Measurements from ENCODE around the gene ZNF423.

Gene ZNF423

DNA sequence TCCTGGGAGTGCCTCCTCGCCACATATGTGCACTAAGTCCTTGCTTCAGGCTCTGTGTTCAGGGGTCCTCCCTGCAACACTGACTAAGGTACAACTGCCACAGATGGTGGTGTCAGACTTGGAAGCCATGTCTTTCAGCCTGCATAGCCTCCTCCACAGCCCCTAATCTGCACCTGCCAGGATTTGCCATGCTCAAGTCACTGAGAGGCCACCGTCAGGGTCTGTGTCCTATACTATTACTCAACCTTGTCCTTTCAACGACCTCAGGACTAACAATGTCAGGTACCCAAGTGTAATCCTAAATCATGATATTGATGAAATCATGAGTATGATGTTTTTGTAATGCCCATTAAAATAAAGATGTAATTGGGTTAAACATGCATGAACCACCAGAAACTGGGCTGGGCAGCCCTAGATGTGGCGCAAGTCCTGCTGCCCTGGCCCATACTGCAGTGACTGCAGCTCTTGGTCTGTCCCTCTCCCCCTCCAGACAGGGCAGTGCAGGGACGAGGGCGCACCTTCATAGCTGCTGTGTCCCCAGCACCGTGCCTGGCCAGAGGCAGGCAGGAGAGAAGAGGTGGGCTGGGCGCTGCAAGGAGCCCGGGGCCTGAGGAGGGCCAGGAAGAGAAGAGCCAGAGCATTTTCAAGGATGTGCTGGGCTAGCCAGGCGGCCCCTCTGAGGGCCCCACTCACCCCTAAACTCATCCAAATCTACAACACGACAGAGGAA is 198.0 kb downstream of the ZNF423 start:
- no peak for DNase-seq

DNA sequence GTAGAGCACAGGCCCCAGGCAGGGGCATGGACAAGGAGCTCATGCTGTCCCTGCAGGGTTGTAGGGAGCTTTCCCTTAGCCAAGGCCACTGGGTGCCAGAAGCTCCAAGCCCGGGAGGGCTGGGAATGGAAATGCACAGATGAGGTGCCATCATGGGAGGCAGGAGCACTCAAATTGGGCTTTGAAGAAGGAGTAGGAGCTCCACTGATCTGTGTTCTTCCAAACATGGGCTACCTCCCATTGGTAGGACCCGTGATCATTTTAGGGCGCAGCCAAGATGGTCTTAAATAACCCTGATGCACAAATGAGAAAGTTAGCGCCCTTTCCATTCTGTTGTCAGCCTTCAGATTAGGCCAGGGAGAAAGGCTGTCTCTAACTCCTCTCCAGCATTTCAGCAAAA is 201.5 kb downstream of the ZNF423 start:
- no peak for DNase-seq

DNA sequence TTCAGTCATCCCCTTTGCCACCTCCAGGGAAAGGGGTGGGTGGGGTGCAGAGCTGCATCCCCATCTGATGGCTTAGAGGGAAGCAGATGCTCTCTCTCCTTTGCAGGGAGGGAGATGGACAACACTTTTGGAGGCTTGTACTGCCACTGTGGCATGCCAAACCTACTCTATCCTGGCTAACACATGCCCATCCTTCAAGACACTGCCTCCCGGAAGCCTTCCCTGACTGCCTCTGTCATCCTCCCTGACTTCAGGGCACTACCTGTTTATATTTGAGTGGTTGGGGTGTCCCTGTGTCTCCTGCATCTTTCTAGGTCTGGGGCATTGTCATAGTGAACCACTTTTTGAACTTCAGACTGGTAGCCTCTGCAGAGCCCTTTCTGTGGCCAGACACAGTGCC is 202.3 kb downstream of the ZNF423 start:
- no peak for DNase-seq

DNA sequence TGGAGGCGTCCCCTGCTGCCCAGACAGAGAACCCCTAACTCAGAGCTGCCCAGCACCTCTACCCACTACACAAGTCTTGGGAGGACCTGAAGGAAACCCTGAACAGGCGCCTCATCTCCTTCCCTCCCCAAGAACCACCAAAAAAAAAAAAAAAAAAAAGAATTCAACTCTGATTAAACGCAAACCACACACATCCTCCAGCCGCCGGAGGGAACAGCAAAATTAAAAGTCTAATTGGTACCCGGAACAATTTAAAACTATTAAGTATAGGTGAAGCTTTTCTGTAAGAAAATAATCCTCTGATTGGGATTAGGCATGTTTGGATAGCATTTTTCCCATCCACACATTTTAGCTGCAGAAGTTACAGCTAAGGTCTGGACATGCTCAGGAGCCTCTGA is 202.7 kb downstream of the ZNF423 start:
- no peak for DNase-seq

DNA sequence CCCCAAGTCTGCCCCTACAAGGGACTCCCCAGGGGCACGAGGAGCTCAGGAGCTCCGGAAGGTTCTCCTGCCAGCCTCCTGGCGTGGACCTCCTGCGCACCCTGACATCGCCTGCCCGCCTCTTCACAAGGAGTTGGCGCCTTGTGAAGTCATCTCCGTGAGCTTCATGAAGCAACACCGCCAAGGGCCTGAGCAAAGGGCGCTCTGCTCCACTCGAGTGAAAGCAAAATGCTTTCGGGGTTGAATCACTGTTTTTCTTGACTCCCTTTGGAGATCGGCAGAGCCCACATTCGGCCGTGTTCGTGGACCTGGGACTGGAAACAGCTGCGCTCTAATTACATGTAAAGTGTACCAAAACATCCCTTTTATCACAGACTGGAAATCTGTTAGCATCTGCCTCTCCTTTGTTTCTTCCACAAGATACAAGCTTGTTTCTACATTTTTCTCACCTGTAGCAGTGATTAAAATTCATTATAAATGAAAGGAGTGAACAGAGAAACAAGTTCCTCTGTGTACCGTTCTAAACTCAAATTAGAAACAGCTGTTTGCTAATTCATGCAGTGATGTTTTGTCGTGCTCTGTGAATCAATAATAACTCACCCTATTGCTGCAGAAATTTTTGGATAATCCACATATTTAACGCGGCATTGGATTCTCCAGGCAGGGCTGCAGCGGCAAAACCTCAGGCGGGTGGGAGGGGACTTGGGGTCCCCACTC is 203.3 kb downstream of the ZNF423 start:
- no peak for DNase-seq

DNA sequence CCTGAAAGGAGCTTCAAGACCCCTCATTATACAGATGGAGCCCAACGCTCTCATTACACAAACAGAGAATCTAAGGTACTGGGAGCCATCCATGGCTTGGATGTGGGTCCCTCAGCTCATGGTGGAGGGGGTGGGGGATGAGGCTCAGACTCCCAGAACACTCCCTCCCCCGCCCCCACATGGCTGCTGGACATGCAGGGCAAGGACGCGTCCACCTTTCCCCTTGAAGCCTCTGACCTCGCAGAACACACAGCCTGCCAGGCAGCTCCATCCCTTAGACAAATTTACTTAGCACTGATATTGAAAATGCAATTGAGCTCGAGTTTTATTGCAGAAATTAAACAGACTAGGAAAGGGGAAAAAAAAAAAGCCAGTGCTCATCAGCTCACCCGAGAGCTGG is 203.9 kb downstream of the ZNF423 start:
- no peak for DNase-seq

DNA sequence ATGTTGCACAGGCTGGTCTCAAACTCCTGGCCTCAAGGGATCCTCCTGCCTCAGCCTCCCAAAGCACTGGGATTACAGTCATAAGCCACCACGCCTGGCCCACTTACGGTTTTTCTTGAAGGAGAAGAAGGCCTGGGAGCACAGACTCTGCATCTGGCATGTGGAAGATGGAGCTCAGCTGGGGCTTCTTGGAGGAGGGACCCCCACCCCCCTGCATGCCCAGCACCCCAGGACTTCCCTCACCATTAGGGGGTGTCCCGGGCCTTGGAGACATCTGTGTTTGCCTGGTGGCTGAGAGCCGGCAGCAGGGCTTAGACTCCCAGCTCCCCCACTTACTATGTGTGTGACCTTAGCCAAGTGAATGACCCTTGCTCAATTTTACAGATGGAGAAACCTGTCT is 204.7 kb downstream of the ZNF423 start:
- DNase-seq: no peak

DNA sequence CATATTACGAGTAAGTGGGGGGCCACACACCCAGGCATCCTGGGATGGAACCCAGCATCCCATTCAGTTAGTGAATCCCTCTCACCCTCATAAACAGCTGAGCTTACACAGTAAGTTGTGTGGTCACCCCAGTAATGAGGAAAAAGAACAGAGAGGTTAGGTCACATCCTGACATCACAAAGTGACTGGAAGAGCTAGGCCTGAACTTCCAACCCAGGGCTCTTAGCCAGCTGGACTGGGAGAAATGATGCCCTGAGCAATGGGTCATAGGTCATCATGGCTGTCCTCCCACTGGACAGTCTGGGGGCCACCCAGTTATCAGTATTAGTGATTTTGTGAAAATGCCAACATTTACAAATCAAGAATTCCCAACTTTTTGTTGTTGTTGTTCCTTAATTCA is 205.3 kb downstream of the ZNF423 start:
- DNase-seq: no peak

DNA sequence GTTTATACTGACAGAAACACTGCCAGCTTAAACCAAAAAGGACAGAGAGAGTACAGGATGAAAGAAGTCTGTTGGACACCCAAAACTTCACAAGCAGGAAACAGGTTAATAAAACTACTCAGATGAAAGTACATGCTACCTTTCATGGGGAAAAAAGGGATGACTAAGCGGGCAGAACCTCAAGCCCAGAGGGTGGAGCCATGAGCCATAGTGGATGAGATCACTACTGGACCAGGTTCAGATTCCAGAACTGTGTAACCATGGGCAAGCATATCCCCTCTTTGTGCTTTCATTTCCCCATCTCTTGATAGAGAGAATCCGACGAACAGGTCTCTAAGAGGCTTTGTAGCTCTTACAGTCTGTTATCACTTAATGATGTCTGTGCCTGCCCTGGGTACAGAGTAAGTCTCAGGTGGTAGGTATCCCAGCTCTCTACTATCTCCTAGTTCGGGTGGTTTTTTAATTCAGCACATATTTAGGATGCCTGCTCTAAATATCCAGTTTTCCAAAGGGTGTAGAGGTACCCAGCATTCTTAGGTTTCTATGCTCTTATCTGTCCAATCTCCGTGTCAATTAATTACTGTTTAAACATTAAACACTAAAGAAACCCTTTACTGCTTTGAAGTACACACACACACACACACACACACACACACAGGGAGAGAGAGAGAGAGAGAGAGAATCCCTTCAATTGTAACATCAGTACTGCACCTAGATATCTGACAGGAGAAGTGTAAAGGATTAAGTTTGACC is 206.7 kb downstream of the ZNF423 start:
- DNase-seq: no peak

DNA sequence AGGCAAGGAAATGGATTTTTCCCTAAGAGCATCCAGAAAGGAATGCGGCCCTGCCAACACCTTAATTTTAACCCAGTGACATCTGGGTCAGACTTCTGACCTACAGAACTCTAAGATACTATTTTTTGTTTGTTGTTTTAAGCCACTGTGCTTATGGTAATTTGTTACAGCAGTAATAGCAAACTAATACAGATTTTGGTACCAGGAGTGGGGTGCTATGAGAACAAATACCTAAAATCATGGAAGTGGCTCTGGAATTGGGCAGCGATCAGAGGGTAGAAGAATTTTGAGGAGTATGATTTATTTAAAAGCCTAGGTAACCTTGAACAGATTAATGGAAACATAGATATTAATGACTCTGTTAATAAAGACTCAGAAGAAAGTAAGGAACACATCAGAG is 208.2 kb downstream of the ZNF423 start:
- DNase-seq: no peak

DNA sequence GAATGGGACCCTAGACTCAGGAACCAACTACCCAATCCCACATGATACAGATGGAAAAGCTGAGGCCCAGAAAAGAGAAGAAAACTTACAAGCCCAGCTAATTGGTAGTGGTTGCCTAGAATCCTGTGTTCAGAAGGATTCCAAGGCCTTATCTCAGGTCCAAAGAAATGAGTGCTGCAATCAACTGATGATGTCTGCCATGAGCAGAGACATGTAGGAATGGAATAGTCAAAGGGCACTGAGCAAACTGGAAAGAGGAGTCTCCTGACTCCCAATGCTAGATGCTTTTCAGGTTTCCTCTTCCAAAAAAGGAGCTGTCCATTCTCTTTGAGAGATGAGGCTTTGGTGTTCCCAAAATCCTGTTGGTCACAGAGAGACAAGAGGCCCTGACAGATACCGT is 210.6 kb downstream of the ZNF423 start:
- no peak for DNase-seq

DNA sequence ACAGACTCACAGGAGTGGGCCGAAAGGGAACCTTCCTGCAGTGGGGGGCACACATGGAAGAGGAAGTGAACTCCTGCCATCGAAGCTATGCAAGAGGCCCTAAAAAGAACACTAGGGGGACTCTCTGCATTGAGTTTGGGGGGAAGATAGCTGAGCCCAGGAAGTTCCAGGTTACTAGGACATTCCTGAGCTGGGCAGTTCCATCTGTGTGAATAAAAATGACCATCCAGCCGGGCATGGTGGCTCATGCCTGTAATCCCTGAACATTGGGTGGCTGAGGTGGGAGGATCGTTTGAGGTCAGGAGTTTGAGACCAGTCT is 211.8 kb downstream of the ZNF423 start:
- DNase-seq: no peak

DNA sequence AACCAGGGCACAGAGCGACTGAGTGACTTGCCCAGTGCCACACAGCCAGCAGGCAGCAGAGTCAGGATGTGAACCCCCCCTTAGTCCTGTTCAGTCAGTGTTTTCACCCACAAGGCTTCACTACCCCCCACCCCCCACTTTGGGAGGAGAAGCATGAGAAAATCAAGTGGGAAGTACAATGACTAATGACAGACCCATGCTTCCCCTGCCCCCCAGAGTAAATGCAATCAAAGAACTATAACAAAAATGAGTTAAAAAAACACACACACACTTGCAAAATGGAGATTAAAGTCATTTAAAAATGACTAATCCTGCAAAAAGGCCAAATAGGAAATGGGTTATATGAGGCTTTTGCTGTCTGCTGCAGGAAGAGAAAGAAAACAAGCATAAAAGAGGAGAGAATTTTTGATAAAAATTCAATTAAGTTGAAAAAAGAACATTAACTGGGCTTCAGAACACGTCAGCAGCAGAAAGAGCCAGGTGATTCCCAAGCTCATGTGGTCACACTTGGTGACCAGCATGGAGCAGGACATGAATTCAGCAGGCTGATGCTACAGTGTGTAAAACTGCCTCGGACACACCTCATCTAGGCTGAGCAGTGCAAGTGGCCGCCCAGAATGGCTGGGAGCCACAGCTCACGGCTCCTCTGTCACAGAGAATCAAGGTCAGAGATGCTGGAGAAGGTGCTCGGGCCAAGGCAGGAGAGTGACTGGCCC is 212.3 kb downstream of the ZNF423 start:
- no peak for DNase-seq

DNA sequence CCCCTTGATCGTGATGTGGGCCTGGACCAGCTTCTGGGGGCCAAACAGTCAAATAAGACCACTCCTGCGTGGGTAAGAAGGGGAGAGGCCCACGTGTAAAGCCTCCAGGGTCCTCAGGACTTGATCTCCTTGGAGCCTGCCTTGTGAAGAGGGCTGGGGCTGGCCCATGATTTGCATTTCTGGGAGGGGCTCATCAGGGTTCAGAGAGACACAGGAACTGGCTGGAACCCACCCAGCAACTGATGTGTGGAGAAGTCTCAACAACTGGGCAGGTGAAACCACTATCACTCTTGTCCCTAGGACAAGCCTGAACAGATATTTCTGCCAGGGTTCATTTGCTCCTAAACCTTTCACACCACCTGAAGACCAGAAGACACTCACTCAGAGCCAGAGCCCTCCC is 214.7 kb downstream of the ZNF423 start:
- DNase-seq: no peak

DNA sequence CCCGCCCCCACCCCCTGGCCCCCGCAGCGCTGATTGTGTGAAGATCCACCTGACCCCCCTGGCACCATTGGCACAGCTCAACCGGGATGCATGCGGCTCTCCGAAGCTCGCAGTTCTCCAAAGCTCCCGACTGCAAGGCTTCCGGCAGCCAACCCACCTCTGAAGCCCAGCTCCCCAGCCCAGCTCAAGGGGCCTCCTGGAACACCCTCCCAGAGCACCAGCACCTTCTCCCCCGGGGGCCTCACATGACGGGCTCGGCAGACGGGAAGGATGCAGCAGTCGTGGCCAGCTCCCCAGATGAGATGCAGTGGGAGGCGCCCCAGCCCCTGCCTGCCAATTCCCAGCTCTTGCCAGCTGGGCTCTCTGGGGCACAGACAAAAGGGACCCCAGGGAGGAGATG is 215.3 kb downstream of the ZNF423 start:
- DNase-seq: no peak

DNA sequence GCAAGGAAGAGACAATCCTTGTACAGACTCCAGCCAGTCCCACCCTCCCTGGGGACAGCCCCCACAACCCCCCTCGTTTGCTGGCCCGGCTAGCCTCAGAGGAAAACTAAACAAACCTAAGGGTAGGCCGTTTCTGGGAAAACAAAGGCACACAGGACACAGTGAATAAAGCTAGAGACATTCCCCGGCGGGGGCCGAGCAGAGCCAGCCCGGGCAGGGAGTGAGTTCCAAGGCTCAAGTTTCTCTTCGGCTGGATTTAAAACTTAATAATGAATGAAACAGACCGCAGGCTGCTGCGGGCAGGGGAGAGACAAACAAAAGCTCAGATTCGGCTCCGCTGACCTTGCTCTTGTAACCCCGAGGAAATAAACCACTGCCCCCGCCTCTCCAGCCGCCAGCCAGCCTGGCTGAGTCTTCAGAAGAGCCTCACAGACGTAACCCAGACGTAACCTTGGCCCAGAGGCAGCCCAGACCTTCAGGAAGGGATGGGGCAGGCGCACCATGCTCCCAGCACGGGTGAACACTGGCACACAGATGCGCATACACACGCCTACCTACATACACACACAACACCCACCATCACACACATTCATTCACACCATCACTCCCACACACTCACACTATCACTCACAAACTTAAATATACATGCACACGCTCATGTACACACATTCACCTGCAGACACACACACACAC is 216.0 kb downstream of the ZNF423 start:
- DNase-seq: no peak

DNA sequence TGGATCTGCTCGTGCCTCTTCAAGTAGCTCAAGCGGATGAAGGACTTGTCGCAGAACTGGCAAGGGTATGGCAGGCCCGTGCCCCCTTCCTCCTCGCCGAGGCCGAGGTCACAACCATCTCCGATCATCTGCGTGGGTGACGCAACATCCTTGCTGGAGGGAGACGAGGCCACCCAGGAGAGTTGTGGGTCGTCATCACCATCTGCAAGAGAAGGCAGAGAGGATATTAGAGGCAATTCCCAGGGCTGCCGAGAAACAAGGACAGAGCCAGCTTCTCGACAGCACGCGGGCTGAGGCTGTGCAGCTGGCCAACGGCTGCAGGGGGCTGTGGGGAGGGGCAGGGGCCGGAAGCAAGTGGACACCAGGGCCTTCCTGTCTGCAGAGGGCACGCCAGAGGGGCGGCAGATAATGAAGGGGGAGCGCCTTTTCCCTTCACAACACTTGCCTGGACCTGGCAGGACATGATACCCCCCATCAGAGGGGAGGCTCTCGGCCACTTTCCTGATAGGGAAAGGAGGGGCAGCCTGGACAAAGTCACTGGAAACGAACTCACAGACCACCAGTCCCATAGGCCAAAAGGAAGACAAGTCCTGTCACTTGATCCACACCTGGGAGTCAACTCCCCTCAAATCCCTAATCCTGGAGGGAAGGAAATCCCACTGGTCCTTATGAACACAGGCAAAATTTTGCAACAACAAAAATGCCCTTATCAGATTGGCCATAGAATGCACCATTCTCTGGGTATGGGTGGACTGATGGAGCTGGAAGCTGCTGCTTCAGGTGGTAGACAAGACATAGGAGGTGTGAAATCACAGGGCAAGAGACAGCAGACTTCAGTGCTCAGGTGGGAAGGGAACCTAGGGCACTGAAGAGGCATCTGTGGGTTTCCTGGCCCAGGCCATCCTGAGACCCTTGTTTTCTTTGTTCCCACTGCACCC is 217.0 kb downstream of the ZNF423 start:
- DNase-seq: peak; percentile 3

DNA sequence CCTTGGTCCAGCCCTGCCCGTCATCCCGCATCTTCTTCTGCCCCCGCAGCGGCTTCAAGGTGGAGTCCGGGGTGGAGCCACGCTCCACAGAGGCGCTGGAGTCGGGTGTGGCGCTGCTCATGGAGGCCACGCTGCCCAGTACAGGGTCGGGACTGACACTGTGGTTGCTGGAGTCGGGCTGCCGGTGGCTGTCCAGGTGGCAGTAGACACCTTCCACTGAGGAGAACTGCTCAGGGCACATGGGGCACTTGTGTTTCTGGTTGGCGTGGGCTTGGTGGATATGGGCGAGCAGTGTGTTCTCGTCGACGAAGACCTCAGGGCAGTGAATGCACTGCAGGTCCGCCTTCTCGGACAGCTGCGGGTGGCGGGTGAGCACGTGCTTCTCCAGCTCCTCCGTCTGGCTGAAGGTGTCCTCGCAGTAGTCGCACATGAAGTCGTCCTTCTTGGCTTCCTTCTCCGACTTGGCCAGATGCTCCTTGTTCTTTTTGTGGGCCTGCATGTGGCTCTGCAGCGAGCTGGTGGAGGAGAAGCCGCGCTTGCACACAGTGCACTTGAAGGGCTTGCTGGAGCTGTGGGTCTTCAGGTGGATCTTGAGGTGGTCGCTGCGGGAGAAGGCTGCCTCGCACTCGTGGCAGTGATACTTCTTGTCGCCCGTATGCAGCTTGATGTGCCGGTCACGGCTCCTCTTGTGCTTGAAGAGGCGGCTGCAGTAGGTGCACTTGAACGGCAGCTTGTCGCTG is 217.8 kb downstream of the ZNF423 start:
- no peak for DNase-seq

DNA sequence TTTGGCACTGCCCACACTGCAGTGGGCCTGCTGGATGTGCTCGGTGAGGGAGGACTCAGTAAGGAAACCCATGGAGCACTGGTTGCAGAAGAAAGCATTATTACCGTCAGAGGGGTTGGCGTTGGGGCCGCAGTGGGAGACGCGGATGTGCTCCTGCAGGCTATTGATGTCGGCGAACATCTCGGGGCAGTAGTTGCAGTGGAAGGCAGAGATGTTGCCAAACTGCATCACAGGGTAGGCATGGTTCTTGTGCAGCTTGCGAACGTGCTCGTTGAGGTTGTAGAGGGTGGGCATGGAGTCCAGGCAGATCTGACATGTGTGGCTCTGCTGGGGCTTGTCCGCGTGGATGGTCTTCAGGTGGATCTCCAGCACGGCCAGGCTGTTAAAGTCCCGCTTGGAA is 218.4 kb downstream of the ZNF423 start:
- DNase-seq: no peak

DNA sequence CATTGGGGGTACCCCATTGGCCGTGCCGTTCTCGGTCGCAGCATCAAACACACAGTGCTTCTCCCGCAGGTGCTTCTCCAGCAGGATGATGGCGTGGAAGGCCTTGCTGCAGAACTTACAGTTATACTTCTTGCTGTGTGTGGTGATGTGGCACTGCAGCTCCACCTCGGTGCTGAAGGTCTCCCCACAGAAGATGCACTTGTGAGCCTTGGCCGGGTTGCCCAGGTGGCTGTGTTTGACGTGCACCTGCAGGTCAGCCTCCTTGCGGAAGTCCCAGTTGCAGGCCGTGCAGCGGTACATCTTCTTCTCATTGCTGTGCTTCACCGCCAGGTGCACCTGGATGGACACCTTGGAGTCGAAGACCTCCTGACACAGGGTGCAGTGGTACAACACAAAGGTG is 219.3 kb downstream of the ZNF423 start:
- no peak for DNase-seq
